Occipital lobe (tissue), 3 donors: ENCODE results near the gene ARL13B. TPM values are rescaled to one million over a fixed set of nuclear protein-coding genes. Genes with fewer than 3 reads are reported as not detected.

ENCODE experiments used
- DNase-seq: peaks from one replicate; lab custom pipeline; 2025; lab: John Stamatoyannopoulos, UW
- small RNA-seq: library from RNA; depleted of rRNA; stranded (forward); fragments of <200 nt; gene quantifications from one replicate; pipeline ENCODE3, GENCODE V24; 2014
- total RNA-seq: library from RNA; depleted of rRNA; stranded (reverse); fragments of >200 nt; gene quantifications from one replicate; pipeline ENCODE4 v1.2.3, GENCODE V29; 2014

The ARL13B gene
- total RNA-seq, 1 donor from 2014 or later = 24.6 TPM

DNA sequence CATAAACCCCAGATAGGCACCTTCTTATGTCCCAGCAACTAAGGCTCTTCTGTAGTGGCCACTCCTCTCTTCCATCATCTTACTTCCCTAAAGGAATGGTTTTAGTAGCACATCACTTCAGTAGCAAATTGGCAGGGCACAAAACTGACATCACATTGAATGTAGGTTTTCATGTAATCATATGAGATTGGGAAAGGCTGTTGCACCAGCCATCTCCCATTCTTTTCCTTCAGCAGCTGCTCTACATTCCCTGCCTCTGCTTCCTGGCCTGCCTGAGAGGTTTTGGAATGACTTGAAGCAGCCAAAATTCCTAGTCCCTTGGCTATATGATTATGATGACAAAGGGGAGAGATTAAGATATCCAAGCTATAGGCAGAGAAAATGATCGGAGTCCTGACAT, 119.4 kb downstream of the ARL13B start:
- DNase-seq = no peak

DNA sequence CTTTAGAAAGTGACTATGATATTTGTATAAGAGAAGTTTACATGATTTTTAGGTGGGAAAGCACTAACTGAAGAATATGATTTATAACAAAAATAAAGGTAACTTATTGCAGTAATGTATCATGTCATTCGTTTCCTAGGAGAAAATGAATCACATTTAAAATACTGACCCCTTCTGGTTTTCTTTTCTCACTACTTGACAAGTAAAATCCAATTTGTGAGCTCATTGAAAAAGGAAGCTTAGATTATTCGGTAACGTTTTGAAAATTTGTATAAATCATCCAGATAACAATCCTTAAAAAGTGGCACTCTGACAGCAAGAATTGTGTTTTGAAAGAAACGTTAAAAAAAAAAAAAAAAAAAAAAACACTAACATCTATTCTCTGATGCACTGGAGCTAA, 121.9 kb downstream of the ARL13B start:
- no peak for DNase-seq

Small RNAs within 50 kb of the gene (small RNA-seq; reads per million reads assigned to genes)
- not detected for gene RF00019
- not detected for gene RNU6-511P

Other genes starting within 250 kb of the ARL13B start
- gene PROS1, start 6.3 kb upstream of the ARL13B start, total RNA-seq = 14.2 TPM
- gene STX19, start 48.4 kb downstream of the ARL13B start, total RNA-seq = not detected
- gene DHFR2, start 82.8 kb downstream of the ARL13B start, total RNA-seq = 14.0 TPM
- gene NSUN3, start 82.9 kb downstream of the ARL13B start, total RNA-seq = 43.0 TPM